ENCODE results near the gene WNK2. TPM values are rescaled to one million over a fixed set of nuclear protein-coding genes. Genes with fewer than 3 reads are reported as not detected.

The WNK2 gene
- total RNA-seq, 3 donors from 2014 or later = 2.7 to 3.3 (median 3.0) TPM

DNA sequence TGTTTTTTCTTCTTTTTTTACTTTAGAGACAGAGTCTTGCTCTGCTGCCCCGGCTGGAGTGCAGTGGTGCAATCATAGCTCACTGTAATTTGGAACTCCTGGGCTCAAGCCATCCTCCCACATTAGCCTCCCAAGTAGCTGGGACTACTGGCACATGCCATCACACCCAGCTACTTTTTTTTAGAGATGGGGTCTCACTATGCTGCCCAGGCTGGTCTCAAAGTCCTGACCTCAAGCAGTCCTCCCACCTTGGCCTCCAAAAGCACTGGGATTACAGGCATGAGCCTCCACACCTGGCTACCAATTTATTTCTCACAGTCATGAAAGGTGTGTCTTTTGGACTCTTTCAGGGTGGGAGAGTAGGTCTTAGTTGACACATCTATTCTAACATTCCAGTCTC, 184.5 kb downstream of the WNK2 start:
- DNase-seq = no peak
- peaks cover 3% of the 10 kb centered on the region for H3K9me3 Mint-ChIP-seq
- no peaks in the 10 kb centered on the region for H3K36me3 Mint-ChIP-seq (ENCODE audit: insufficient read depth)
- no peak overlapping the region for H3K4me3 Mint-ChIP-seq
- H3K27me3 Mint-ChIP-seq (ENCODE audit: low read depth) = peaks cover 13% of the 10 kb centered on the region
- no peak for ATAC-seq
- no peaks in the 10 kb centered on the region for H3K4me1 Mint-ChIP-seq (ENCODE audit: low read depth)

DNA sequence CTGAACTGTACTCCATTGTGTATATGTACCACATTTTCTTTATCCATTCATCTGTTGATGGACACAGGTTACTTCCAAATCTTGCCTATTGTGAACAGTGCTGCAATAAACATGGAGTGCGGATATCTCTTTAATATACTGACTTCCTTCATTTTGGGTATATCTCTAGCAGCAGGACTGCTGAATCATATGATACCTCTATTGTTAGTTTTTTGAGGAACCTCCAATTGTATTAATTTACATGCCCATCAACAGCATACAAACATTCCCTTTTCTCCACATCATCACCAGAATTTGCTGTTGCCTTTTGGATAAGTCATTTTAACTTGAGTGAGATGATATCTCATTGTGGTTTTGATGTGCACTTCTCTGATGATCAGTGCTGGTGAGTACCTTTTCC, 185.7 kb downstream of the WNK2 start:
- Mint-ChIP-seq H3K9me3 (no peaks in the 10 kb centered on the region), H3K27me3 (ENCODE audit: low read depth) (peaks cover 10% of the 10 kb centered on the region), H3K4me1 (ENCODE audit: low read depth) (no peaks in the 10 kb centered on the region), H3K4me3 (no peak overlapping the region), H3K36me3 (ENCODE audit: insufficient read depth) (no peaks in the 10 kb centered on the region)
- DNase-seq (no peak), ATAC-seq (no peak)

Other genes with a start within 250 kb of the WNK2 start
- gene FGD3, start 236.6 kb upstream of the WNK2 start, total RNA-seq = 10 to 100 TPM; 32.5 to 36.3 (median 32.6) TPM
- gene SUSD3, start 125.4 kb upstream of the WNK2 start, total RNA-seq = 1 to 10 TPM; 7.7 to 9.5 (median 9.4) TPM
- gene CARD19, start 87.9 kb upstream of the WNK2 start, total RNA-seq = 10 to 100 TPM; 25.5 to 33.8 (median 28.4) TPM
- 10 to 100 TPM; 48.6 to 69.8 (median 50.1) TPM for gene NINJ1, start 49.9 kb upstream of the WNK2 start, total RNA-seq

All from activated T-cell treated with anti-CD3 and anti-CD28 coated beads, Interleukin-2, amount 50 U/mL, for 4 hours (primary cell).